Spinal cord (tissue), 10 donors: ENCODE results near the gene AMDHD2. TPM values are rescaled to one million over a fixed set of nuclear protein-coding genes. Genes with fewer than 3 reads are reported as not detected.

Experiments
- DNase-seq, 6 donors: peaks; one replicate each; pipeline versions ENCODE4 v3.0.0 to v3.0.0-alpha.2; 2013 to 2015; ENCODE audit warnings: low spot score in 6 of 6, low read depth in 4 of 6
- H3K27ac ChIP-seq: one replicate; pipeline ENCODE4 v1.5.1; 2013; ENCODE audit warnings: low read depth, low read length, control low read depth
- H3K27me3 ChIP-seq: one replicate; pipeline ENCODE4 v1.6.1; 2013; ENCODE audit warnings: low read length; ENCODE audit not compliant: control insufficient read depth, insufficient read depth
- H3K36me3 ChIP-seq: one replicate; pipeline ENCODE4 v1.6.1; 2013; ENCODE audit warnings: low read length; ENCODE audit not compliant: control insufficient read depth, insufficient read depth
- H3K4me1 ChIP-seq: one replicate; pipeline ENCODE4 v1.6.1; 2013; ENCODE audit warnings: low read length; ENCODE audit not compliant: control insufficient read depth, insufficient read depth
- H3K4me3 ChIP-seq: one replicate; pipeline ENCODE4 v1.5.1; 2013; ENCODE audit warnings: low read depth, low read length, control low read depth
- H3K9me3 ChIP-seq: one replicate; pipeline ENCODE4 v1.6.1; 2013; ENCODE audit warnings: low read length; ENCODE audit not compliant: control insufficient read depth, insufficient read depth
- WGBS: methylation state at CpG from one replicate; pipeline ENCODE4 v1.1.5; 2013; ENCODE audit warnings: missing lambda C conversion rate; ENCODE audit not compliant: insufficient coverage; 5-methylcytosine and 5-hydroxymethylcytosine counted together
- long read RNA-seq, 4 donors: transcript quantifications; one replicate each; lab custom pipeline, GENCODE V29; 2026
- polyA plus RNA-seq, 2 donors: library from polyadenylated mRNA; unstranded; fragments of 120-200 nt; gene quantifications; one replicate each; pipeline ENCODE4 v1.2.1, GENCODE V29; 2013; ENCODE audit not compliant: insufficient read length in 2 of 2
- total RNA-seq, 2 donors: library from RNA; depleted of rRNA in 1 of 2; stranded (reverse); fragments of 120-200 nt in 1 of 2; fragments of >200 nt in 1 of 2; gene quantifications; one replicate each; pipeline versions ENCODE4 v1.2.3 to v1.2.4, GENCODE V29; 2013 to 2014
- donor health status: healthy.

AMDHD2 gene
- total RNA-seq (10 to 100 TPM; 15.4 to 38.0 TPM), polyA plus RNA-seq (10 to 100 TPM; 24.2 to 39.1 TPM)
- long read RNA-seq, donor 1, transcript AMDHD2-201 (11 exons, 1,459 nt), result major isoform, 5 of 8 reads
- long read RNA-seq, donor 1, partial matches to known transcripts, result 0 of 8 reads
- long read RNA-seq, donor 1, other reads (novel, unspliced or antisense), result 0 of 8 reads
- long read RNA-seq, donor 2, partial matches to known transcripts, result 0 of 1 reads
- long read RNA-seq, donor 2, other reads (novel, unspliced or antisense), result 0 of 1 reads
- long read RNA-seq, donor 3, partial matches to known transcripts, result 0 of 3 reads
- long read RNA-seq, donor 3, other reads (novel, unspliced or antisense), result 0 of 3 reads
- long read RNA-seq, donor 4, partial matches to known transcripts, result 0 of 4 reads
- long read RNA-seq, donor 4, other reads (novel, unspliced or antisense), result 0 of 4 reads

GRCh38 chr16:2520097-2520783 is at the start of gene AMDHD2:
Gene AMDHD2 (plus strand): TSS chr16:2520371. CDS start chr16:2520459, 88 bp downstream.
- DNase-seq, result peak; percentile 57 to 95 (median 79)
- H3K36me3 ChIP-seq, result peaks cover 77% of the 10 kb centered on the region
- peak within 1 kb of the TSS; percentile 52 for H3K4me3 ChIP-seq
- peak within 1 kb of the TSS; percentile 47 for H3K27ac ChIP-seq
- under 1% methylated on average over 76 of the region's 83 CpGs for WGBS
- no peaks in the 10 kb centered on the region for H3K9me3 ChIP-seq
- peaks cover 57% of the 10 kb centered on the region for H3K4me1 ChIP-seq
- H3K27me3 ChIP-seq, result no peaks in the 10 kb centered on the region

- Histone ChIP-seq H3K27ac (peak overlapping the region; percentile 33), H3K27me3 (no peaks in the 10 kb centered on the region), H3K36me3 (peaks cover 15% of the 10 kb centered on the region), H3K4me1 (peaks cover 67% of the 10 kb centered on the region), H3K4me3 (no peak overlapping the region), H3K9me3 (no peaks in the 10 kb centered on the region)
- peak in 2 of 6 donors; percentile 24 to 38 for DNase-seq
- WGBS, result 19% methylated on average over 9 of the region's 9 CpGs
Measured at GRCh38 chr16:2470603-2471015, 49.6 kb upstream of the AMDHD2 start.

- peak within 1 kb of the TSS; percentile 33 for H3K27ac ChIP-seq
Measured at GRCh38 chr16:2471016-2471652, 49.0 kb upstream of the AMDHD2 start, which contains the start of gene NTN3. Gene NTN3 (plus strand): TSS chr16:2471297. CDS start chr16:2471702, 405 bp downstream.

GRCh38 chr16:2471653-2472487 is 48.3 kb upstream of the AMDHD2 start:
- H3K4me1 ChIP-seq, result peaks cover 78% of the 10 kb centered on the region
- 27% methylated on average over 61 of the region's 61 CpGs for WGBS
- peaks cover 15% of the 10 kb centered on the region for H3K36me3 ChIP-seq
- H3K4me3 ChIP-seq, result no peak overlapping the region
- H3K9me3 ChIP-seq, result no peaks in the 10 kb centered on the region
- DNase-seq, result peak in 1 of 6 donors; percentile 6
- no peaks in the 10 kb centered on the region for H3K27me3 ChIP-seq
- no peak overlapping the region for H3K27ac ChIP-seq

More at GRCh38 chr16:2471016-2471652, 49.0 kb upstream of the AMDHD2 start, which contains the start of gene NTN3:
- H3K4me3 ChIP-seq, result no peak within 1 kb of the TSS
- peaks cover 17% of the 10 kb centered on the region for H3K36me3 ChIP-seq
- H3K4me1 ChIP-seq, result peaks cover 73% of the 10 kb centered on the region
- WGBS, result under 1% methylated on average over 53 of the region's 59 CpGs
- DNase-seq, result peak in 2 of 6 donors; percentile 81 to 83
- no peaks in the 10 kb centered on the region for H3K9me3 ChIP-seq
- no peaks in the 10 kb centered on the region for H3K27me3 ChIP-seq

GRCh38 chr16:2472488-2472864 is 47.7 kb upstream of the AMDHD2 start:
- WGBS, result 92% methylated on average over 24 of the region's 27 CpGs
- H3K4me1 ChIP-seq, result peaks cover 73% of the 10 kb centered on the region
- H3K4me3 ChIP-seq, result no peak overlapping the region
- H3K9me3 ChIP-seq, result no peaks in the 10 kb centered on the region
- no peaks in the 10 kb centered on the region for H3K27me3 ChIP-seq
- H3K27ac ChIP-seq, result no peak overlapping the region
- H3K36me3 ChIP-seq, result peaks cover 13% of the 10 kb centered on the region
- no peak for DNase-seq

GRCh38 chr16:2472885-2473445 is 47.2 kb upstream of the AMDHD2 start:
- Histone ChIP-seq H3K4me1 (peaks cover 77% of the 10 kb centered on the region), H3K36me3 (peaks cover 13% of the 10 kb centered on the region), H3K27ac (no peak overlapping the region), H3K27me3 (no peaks in the 10 kb centered on the region), H3K4me3 (no peak overlapping the region), H3K9me3 (no peaks in the 10 kb centered on the region)
- no peak for DNase-seq
- WGBS, result 86% methylated on average over 13 of the region's 14 CpGs

- Histone ChIP-seq H3K36me3 (peaks cover 13% of the 10 kb centered on the region), H3K4me1 (peaks cover 77% of the 10 kb centered on the region), H3K27ac (no peak overlapping the region), H3K4me3 (no peak overlapping the region), H3K9me3 (no peaks in the 10 kb centered on the region), H3K27me3 (no peaks in the 10 kb centered on the region)
- DNase-seq, result peak in 2 of 6 donors; percentile 27 to 68
- 5% methylated on average over 46 of the region's 49 CpGs for WGBS
Measured at GRCh38 chr16:2473446-2473926, 46.7 kb upstream of the AMDHD2 start.

- Histone ChIP-seq H3K27me3 (no peaks in the 10 kb centered on the region), H3K27ac (peak overlapping the region; percentile 57), H3K4me3 (peak overlapping the region; percentile 55), H3K36me3 (peaks cover 18% of the 10 kb centered on the region), H3K9me3 (no peaks in the 10 kb centered on the region), H3K4me1 (peaks cover 69% of the 10 kb centered on the region)
- peak in 2 of 6 donors; percentile 71 to 73 for DNase-seq
- under 1% methylated on average over 100 of the region's 100 CpGs for WGBS
Measured at GRCh38 chr16:2473999-2474876, 45.9 kb upstream of the AMDHD2 start.
